ENCODE results near the gene PKHD1.

The PKHD1 gene

GRCh38 chr6:51830666-51831065 is 256.7 kb downstream of the PKHD1 start:
- no peak for DNase-seq (ENCODE audit: low spot score in 2 of 2)
- in situ Hi-C loops (cut with MboI; ENCODE audit: low sequenced_read_pairs) = no loop called here
- no peak overlapping the region for H3K4me3 ChIP-seq
- no peaks in the 10 kb centered on the region for H3K36me3 ChIP-seq (replicated peaks)
- H3K9me3 ChIP-seq = no peaks in the 10 kb centered on the region
- no peaks in the 10 kb centered on the region for H3K27me3 ChIP-seq (ENCODE audit: low read depth)
- H3K4me1 ChIP-seq = no peaks in the 10 kb centered on the region

DNA sequence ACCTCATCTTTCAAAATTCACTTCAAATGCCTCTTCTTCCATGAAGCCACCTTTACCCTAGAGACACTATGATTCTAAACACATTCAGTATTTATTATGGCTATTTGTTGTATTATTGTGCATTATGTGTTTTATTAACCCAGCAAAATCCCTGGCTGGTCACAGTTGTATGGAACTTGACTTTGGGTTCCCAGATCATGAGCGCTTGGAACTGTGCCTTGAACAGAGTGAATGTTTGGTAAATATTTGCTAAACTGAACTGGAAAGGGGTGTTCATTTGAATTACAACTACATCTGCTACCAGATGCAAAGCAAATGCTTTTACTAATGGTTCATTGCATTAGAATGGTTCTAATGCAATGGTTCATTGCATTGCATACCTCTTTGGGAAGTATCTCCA is 259.8 kb downstream of the PKHD1 start:
- DNase-seq (ENCODE audit: low spot score in 2 of 2) = no peak
- Histone ChIP-seq H3K4me3 (no peak overlapping the region), H3K9me3 (no peaks in the 10 kb centered on the region), H3K36me3 (replicated peaks) (no peaks in the 10 kb centered on the region), H3K27me3 (ENCODE audit: low read depth) (no peaks in the 10 kb centered on the region), H3K4me1 (no peaks in the 10 kb centered on the region)
- in situ Hi-C loops (cut with MboI; ENCODE audit: low sequenced_read_pairs) = no loop called here

GRCh38 chr6:51824940-51825339 is 262.5 kb downstream of the PKHD1 start:
- Histone ChIP-seq H3K9me3 (no peaks in the 10 kb centered on the region), H3K4me1 (no peaks in the 10 kb centered on the region), H3K27me3 (ENCODE audit: low read depth) (no peaks in the 10 kb centered on the region), H3K4me3 (no peak overlapping the region), H3K36me3 (replicated peaks) (no peaks in the 10 kb centered on the region)
- DNase-seq (ENCODE audit: low spot score in 2 of 2) = no peak
- in situ Hi-C loops (cut with MboI; ENCODE audit: low sequenced_read_pairs) = no loop called here

GRCh38 chr6:51820555-51820954 is 266.9 kb downstream of the PKHD1 start:
- Histone ChIP-seq H3K4me1 (no peaks in the 10 kb centered on the region), H3K4me3 (no peak overlapping the region), H3K27me3 (ENCODE audit: low read depth) (no peaks in the 10 kb centered on the region), H3K9me3 (no peaks in the 10 kb centered on the region), H3K36me3 (replicated peaks) (no peaks in the 10 kb centered on the region)
- in situ Hi-C loops (cut with MboI; ENCODE audit: low sequenced_read_pairs) = no loop called here
- DNase-seq (ENCODE audit: low spot score in 2 of 2) = no peak

GRCh38 chr6:51818520-51819022 is 268.8 kb downstream of the PKHD1 start:
- Histone ChIP-seq H3K36me3 (replicated peaks) (no peaks in the 10 kb centered on the region), H3K4me3 (no peak overlapping the region), H3K9me3 (no peaks in the 10 kb centered on the region), H3K27me3 (ENCODE audit: low read depth) (no peaks in the 10 kb centered on the region), H3K4me1 (no peaks in the 10 kb centered on the region)
- DNase-seq (ENCODE audit: low spot score in 2 of 2) = no peak
- in situ Hi-C loops (cut with MboI; ENCODE audit: low sequenced_read_pairs) = no loop called here

GRCh38 chr6:51817832-51818231 is 269.6 kb downstream of the PKHD1 start:
- no peak for DNase-seq (ENCODE audit: low spot score in 2 of 2)
- Histone ChIP-seq H3K27me3 (ENCODE audit: low read depth) (no peaks in the 10 kb centered on the region), H3K4me3 (no peak overlapping the region), H3K9me3 (no peaks in the 10 kb centered on the region), H3K4me1 (no peaks in the 10 kb centered on the region), H3K36me3 (replicated peaks) (no peaks in the 10 kb centered on the region)
- in situ Hi-C loops (cut with MboI; ENCODE audit: low sequenced_read_pairs) = no loop called here

GRCh38 chr6:51814418-51814817 is 273.0 kb downstream of the PKHD1 start:
- Histone ChIP-seq H3K4me3 (no peak overlapping the region), H3K36me3 (replicated peaks) (no peaks in the 10 kb centered on the region), H3K9me3 (no peaks in the 10 kb centered on the region), H3K4me1 (no peaks in the 10 kb centered on the region), H3K27me3 (ENCODE audit: low read depth) (no peaks in the 10 kb centered on the region)
- in situ Hi-C loops (cut with MboI; ENCODE audit: low sequenced_read_pairs) = no loop called here
- DNase-seq (ENCODE audit: low spot score in 2 of 2) = no peak

GRCh38 chr6:51813904-51814303 is 273.5 kb downstream of the PKHD1 start:
- H3K36me3 ChIP-seq (replicated peaks) = no peaks in the 10 kb centered on the region
- H3K9me3 ChIP-seq = no peaks in the 10 kb centered on the region
- no peaks in the 10 kb centered on the region for H3K4me1 ChIP-seq
- in situ Hi-C loops (cut with MboI; ENCODE audit: low sequenced_read_pairs) = no loop called here
- DNase-seq (ENCODE audit: low spot score in 2 of 2) = no peak
- H3K27me3 ChIP-seq (ENCODE audit: low read depth) = no peaks in the 10 kb centered on the region
- H3K4me3 ChIP-seq = no peak overlapping the region

GRCh38 chr6:51812231-51812630 is 275.2 kb downstream of the PKHD1 start:
- in situ Hi-C loops (cut with MboI; ENCODE audit: low sequenced_read_pairs) = no loop called here

DNA sequence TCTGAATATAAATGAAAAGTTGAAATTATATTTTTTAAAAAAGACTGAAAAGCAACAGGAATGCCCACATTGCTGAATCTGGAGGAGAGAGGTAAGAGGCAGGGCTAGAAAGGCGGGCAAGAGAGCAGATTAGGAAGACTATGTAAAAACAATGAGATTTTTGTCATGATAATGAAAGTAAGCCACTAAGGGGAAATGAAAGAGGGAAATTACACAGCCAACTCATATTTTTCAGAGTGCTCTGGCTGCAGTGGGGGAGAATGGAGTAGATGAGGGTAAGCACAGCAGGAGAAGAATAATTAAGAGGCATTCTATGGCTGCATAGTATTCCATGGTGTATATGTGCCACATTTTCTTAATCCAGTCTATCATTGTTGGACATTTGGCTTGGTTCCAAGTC is 281.9 kb downstream of the PKHD1 start:
- in situ Hi-C loops (cut with MboI; ENCODE audit: low sequenced_read_pairs) = no loop called here
- no peak for DNase-seq (ENCODE audit: low spot score in 2 of 2)
- no peaks in the 10 kb centered on the region for H3K27me3 ChIP-seq (ENCODE audit: low read depth)
- no peaks in the 10 kb centered on the region for H3K4me1 ChIP-seq
- no peaks in the 10 kb centered on the region for H3K36me3 ChIP-seq (replicated peaks)
- no peaks in the 10 kb centered on the region for H3K9me3 ChIP-seq
- H3K4me3 ChIP-seq = no peak overlapping the region

More at GRCh38 chr6:51812231-51812630, 275.2 kb downstream of the PKHD1 start:
- Histone ChIP-seq H3K4me1 (no peaks in the 10 kb centered on the region), H3K27me3 (ENCODE audit: low read depth) (no peaks in the 10 kb centered on the region), H3K9me3 (no peaks in the 10 kb centered on the region), H3K4me3 (no peak overlapping the region), H3K36me3 (replicated peaks) (no peaks in the 10 kb centered on the region)
- no peak for DNase-seq (ENCODE audit: low spot score in 2 of 2)

- in situ Hi-C loops (cut with MboI; ENCODE audit: low sequenced_read_pairs) = no loop called here
- no peaks in the 10 kb centered on the region for H3K27me3 ChIP-seq (ENCODE audit: low read depth)
Measured at GRCh38 chr6:51800603-51801002, 286.8 kb downstream of the PKHD1 start.

GRCh38 chr6:51793393-51793792 is 294.0 kb downstream of the PKHD1 start:
- Histone ChIP-seq H3K9me3 (no peaks in the 10 kb centered on the region), H3K4me3 (no peak overlapping the region), H3K36me3 (replicated peaks) (no peaks in the 10 kb centered on the region), H3K4me1 (no peaks in the 10 kb centered on the region), H3K27me3 (ENCODE audit: low read depth) (no peaks in the 10 kb centered on the region)
- in situ Hi-C loops (cut with MboI; ENCODE audit: low sequenced_read_pairs) = no loop called here
- no peak for DNase-seq (ENCODE audit: low spot score in 2 of 2)

More at GRCh38 chr6:51800603-51801002, 286.8 kb downstream of the PKHD1 start:
- no peaks in the 10 kb centered on the region for H3K36me3 ChIP-seq (replicated peaks)
- no peak overlapping the region for H3K4me3 ChIP-seq
- H3K4me1 ChIP-seq = no peaks in the 10 kb centered on the region
- DNase-seq (ENCODE audit: low spot score in 2 of 2) = no peak
- H3K9me3 ChIP-seq = no peaks in the 10 kb centered on the region

DNA sequence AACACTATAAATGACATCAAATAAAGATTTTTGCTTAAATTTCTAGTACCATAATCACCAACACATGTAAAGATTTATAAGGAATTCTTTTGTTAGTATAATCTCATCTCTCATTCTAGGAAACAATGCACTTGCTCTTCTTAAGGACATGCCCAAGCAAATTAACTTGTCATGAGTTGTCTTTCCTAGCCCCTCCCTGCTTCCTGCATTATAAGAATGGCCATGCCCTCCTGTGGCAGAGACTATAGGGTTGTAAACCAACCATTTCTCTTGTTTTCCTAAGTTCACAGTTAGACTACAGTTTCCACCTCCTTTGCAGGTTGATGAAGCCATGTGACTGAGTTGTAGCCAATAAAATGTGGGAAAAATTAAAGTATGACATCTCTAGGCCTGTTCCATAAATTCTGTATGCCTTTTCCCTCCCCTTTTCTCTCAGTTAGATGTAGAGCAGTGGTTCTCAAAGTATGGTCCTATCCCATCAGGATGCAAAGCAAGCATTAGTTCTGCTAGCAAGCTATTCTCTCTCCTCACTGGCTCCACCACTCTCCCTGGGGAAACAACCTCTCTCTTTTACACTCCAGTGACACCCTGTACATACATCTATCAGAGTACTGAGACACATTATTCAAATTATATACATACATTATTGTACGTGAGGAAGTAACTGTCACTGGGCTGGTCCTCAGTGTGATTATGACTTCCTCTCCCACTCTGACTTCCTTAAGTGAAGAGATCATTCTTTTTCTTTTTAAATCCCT is 295.0 kb downstream of the PKHD1 start:
- Histone ChIP-seq H3K27me3 (ENCODE audit: low read depth) (no peaks in the 10 kb centered on the region), H3K4me1 (no peaks in the 10 kb centered on the region), H3K36me3 (replicated peaks) (no peaks in the 10 kb centered on the region), H3K9me3 (no peaks in the 10 kb centered on the region), H3K4me3 (no peak overlapping the region)
- in situ Hi-C loops (cut with MboI; ENCODE audit: low sequenced_read_pairs) = no loop called here
- no peak for DNase-seq (ENCODE audit: low spot score in 2 of 2)

GRCh38 chr6:51790946-51791345 is 296.5 kb downstream of the PKHD1 start:
- Histone ChIP-seq H3K9me3 (no peaks in the 10 kb centered on the region), H3K4me1 (no peaks in the 10 kb centered on the region), H3K27me3 (ENCODE audit: low read depth) (no peaks in the 10 kb centered on the region), H3K4me3 (no peak overlapping the region), H3K36me3 (replicated peaks) (no peaks in the 10 kb centered on the region)
- in situ Hi-C loops (cut with MboI; ENCODE audit: low sequenced_read_pairs) = no loop called here
- DNase-seq (ENCODE audit: low spot score in 2 of 2) = no peak

GRCh38 chr6:51788121-51788520 is 299.3 kb downstream of the PKHD1 start:
- H3K27me3 ChIP-seq (ENCODE audit: low read depth) = no peaks in the 10 kb centered on the region
- H3K4me1 ChIP-seq = no peaks in the 10 kb centered on the region
- in situ Hi-C loops (cut with MboI; ENCODE audit: low sequenced_read_pairs) = no loop called here
- no peaks in the 10 kb centered on the region for H3K9me3 ChIP-seq
- no peak overlapping the region for H3K4me3 ChIP-seq
- no peaks in the 10 kb centered on the region for H3K36me3 ChIP-seq (replicated peaks)
- no peak for DNase-seq (ENCODE audit: low spot score in 2 of 2)
